OCI-LY3 (cell line): ENCODE results near the gene TENT5C.

Experiments
- EZH2phosphoT487 ChIP-seq: fragments of 200-600 bp; shearing (Covaris generic); IDR thresholded peaks from 2 replicates; pipeline ENCODE4 v1.6.1; 2018; ENCODE audit warnings: antibody characterized with exemption, mixed run types, low read depth
- TF ChIP-seq, protein P1 (sequence below): fragments of 200-600, 300-600 bp; sonication (generic); IDR thresholded peaks from 2 replicates; pipeline ENCODE4 v1.5.1; 2014; ENCODE audit warnings: antibody characterized with exemption, low read length, low read depth

DNA sequence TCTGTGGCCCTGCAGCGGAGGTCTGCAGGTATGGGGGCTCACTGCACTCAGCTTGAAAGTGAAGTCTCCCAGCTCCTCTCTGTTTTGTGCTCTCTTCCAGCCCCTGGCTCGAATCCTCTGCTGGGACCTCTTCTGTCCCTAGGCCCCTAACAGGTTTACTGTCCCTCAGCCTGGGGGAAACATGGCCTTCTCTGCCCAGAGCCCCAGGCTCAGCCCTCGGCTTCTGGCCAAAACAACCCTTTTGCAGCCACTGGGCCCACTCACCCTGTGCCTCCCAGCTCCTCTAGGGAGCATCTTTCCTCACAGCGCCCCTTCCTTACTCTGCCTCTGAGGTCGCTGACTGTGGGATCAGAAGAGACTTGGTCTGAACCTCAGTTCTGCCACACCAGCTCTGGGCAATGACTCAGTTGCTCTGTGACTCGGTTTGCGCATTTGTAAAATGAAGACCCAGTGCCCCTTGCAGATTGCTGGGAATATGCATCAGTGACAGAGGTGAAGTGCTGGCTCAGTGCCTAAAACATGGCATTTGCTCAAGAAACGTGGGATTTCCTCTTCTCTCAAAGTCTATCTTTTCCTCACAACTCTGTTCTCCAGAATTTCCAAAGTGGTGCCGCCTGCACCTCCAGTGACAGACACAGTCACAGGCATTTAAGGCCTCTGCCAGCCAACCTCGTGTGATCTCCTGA, 26.5 kb upstream of the TENT5C start:
- TF ChIP-seq, protein P1, sequence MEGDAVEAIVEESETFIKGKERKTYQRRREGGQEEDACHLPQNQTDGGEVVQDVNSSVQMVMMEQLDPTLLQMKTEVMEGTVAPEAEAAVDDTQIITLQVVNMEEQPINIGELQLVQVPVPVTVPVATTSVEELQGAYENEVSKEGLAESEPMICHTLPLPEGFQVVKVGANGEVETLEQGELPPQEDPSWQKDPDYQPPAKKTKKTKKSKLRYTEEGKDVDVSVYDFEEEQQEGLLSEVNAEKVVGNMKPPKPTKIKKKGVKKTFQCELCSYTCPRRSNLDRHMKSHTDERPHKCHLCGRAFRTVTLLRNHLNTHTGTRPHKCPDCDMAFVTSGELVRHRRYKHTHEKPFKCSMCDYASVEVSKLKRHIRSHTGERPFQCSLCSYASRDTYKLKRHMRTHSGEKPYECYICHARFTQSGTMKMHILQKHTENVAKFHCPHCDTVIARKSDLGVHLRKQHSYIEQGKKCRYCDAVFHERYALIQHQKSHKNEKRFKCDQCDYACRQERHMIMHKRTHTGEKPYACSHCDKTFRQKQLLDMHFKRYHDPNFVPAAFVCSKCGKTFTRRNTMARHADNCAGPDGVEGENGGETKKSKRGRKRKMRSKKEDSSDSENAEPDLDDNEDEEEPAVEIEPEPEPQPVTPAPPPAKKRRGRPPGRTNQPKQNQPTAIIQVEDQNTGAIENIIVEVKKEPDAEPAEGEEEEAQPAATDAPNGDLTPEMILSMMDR: no peak
- TF ChIP-seq EZH2phosphoT487: no peak
